Hepatocyte (in vitro differentiated cells): Measurements from ENCODE around the gene HIBCH. TPM values are rescaled to one million over a fixed set of nuclear protein-coding genes. Genes with fewer than 3 reads are reported as not detected.

Experiments used
- DNase-seq: peaks from one replicate; pipeline ENCODE4 v3.0.0-alpha.2; 2016; ENCODE audit warnings: low spot score
- H2AFZ ChIP-seq: fragments of 200-600 bp; sonication (generic); 2 replicates; pipeline ENCODE4 v1.6.0; 2016; ENCODE audit warnings: antibody characterized with exemption, mild to moderate bottlenecking
- H3K27ac ChIP-seq: fragments of 200-600 bp; sonication (generic); 2 replicates; pipeline ENCODE4 v1.5.1; 2016; ENCODE audit warnings: mild to moderate bottlenecking
- H3K27me3 ChIP-seq: fragments of 200-600 bp; sonication (generic); 2 replicates; pipeline ENCODE4 v1.6.1; 2016
- H3K36me3 ChIP-seq: fragments of 200-600 bp; sonication (generic); replicated peaks from 2 replicates; pipeline ENCODE4 v1.5.1; 2016; ENCODE audit warnings: low read depth; ENCODE audit not compliant: insufficient read depth
- H3K4me1 ChIP-seq: fragments of 200-600 bp; sonication (generic); 2 replicates; pipeline ENCODE4 v1.5.1; 2016; ENCODE audit warnings: mild to moderate bottlenecking, moderate library complexity; ENCODE audit not compliant: insufficient read depth
- H3K4me2 ChIP-seq: fragments of 200-600 bp; sonication (generic); 2 replicates; pipeline ENCODE4 v1.6.0; 2016
- H3K4me3 ChIP-seq: fragments of 200-600 bp; sonication (generic); 2 replicates; pipeline ENCODE4 v1.5.1; 2016; ENCODE audit warnings: mild to moderate bottlenecking
- H3K79me2 ChIP-seq: fragments of 200-600 bp; sonication (generic); 2 replicates; pipeline ENCODE4 v1.6.0; 2017; ENCODE audit warnings: mild to moderate bottlenecking
- H3K9me2 ChIP-seq: fragments of 200-600 bp; sonication (generic); replicated peaks from 2 replicates; pipeline ENCODE4 v1.6.0; 2017; ENCODE audit warnings: mild to moderate bottlenecking; ENCODE audit not compliant: insufficient read depth
- H3K9me3 ChIP-seq: fragments of 200-600 bp; sonication (generic); 2 replicates; pipeline ENCODE4 v1.5.1; 2016; ENCODE audit warnings: low read depth, mild to moderate bottlenecking
- H4K20me1 ChIP-seq: fragments of 200-600 bp; sonication (generic); 2 replicates; pipeline ENCODE4 v1.6.0; 2016; ENCODE audit warnings: mild to moderate bottlenecking; ENCODE audit not compliant: insufficient read depth, poor library complexity, severe bottlenecking
- EZH2 ChIP-seq: fragments of 200-600 bp; sonication (generic); IDR thresholded peaks from 2 replicates; pipeline ENCODE4 v1.6.1; 2016; ENCODE audit warnings: antibody characterized with exemption, mild to moderate bottlenecking, borderline replicate concordance
- EZH2phosphoT487 ChIP-seq: fragments of 200-600 bp; sonication (generic); IDR thresholded peaks from one replicate; pipeline ENCODE4 v1.6.1; 2018; ENCODE audit warnings: antibody characterized with exemption, mild to moderate bottlenecking, low read depth, moderate library complexity; ENCODE audit not compliant: unreplicated experiment, severe bottlenecking
- WGBS: methylation state at CpG from one replicate; pipeline ENCODE4 v1.1.6; 2016; ENCODE audit warnings: low lambda C conversion rate; ENCODE audit errors: missing lambda C conversion rate; 5-methylcytosine and 5-hydroxymethylcytosine counted together
- polyA plus RNA-seq: library from polyadenylated mRNA; unstranded; fragments of >200 nt; fragmentation: Nextera tagmentation; extraction: Ambion mirVana; gene quantifications from 2 replicates; pipeline ENCODE4 v1.2.1, GENCODE V29; 2016
- total RNA-seq: library from RNA; depleted of rRNA; stranded (reverse); fragments of >200 nt; gene quantifications from 2 replicates; pipeline ENCODE4 v1.2.3, GENCODE V29; 2014
- TF ChIP-seq, protein P1 (sequence below): fragments of 200-600 bp; sonication (generic); IDR thresholded peaks from 2 replicates; pipeline ENCODE4 v1.5.1; 2016; ENCODE audit warnings: antibody characterized with exemption, mild to moderate bottlenecking; ENCODE audit not compliant: poor library complexity

The HIBCH gene, protein sequence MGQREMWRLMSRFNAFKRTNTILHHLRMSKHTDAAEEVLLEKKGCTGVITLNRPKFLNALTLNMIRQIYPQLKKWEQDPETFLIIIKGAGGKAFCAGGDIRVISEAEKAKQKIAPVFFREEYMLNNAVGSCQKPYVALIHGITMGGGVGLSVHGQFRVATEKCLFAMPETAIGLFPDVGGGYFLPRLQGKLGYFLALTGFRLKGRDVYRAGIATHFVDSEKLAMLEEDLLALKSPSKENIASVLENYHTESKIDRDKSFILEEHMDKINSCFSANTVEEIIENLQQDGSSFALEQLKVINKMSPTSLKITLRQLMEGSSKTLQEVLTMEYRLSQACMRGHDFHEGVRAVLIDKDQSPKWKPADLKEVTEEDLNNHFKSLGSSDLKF
- total RNA-seq (30.9 and 34.6 TPM in 2 replicates), polyA plus RNA-seq (55.9 and 57.0 TPM in 2 replicates)

DNA sequence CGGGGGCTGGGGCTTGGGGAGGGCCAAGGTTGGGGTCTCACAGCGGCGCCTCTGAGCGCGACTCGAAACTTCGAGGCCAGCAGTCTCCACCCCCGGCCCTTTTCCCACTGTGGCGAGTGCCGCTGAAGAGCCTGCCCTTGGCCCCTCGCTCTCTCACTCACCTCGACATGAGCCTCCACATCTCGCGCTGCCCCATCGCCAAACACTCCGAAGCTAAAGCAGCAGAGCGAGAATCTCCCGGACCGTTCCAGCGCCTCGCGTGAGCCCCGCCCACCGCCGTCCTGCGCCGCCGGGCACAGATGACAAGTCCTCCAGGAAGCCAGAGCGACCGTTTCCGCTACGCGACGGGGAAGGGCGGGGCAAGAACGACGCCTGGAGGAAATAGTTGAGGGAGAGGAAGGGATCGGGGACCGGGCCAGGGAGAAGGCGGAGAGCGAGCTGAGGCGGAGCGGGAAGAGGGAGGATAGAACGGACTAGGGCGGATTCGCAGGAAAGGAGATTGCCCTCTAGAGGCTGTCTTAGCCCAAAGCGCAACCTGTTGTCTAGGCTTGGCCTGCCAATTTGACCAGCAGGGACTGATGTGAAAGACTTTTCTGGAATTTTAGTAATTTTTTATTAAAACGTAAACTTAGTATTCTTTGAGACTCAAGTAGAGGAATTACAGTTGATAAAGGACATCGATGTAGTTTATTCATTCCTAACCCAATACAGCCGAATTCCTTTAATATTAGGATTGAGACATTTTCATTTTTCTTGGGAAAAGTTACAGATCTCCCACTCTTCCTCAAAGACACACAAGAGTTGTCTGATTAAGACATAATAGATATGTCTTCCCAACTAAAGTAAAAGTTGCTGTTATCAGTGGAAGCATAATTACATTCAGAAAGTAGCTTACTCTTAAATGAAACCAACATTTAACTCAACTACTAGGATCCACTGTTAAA, at the start of gene HIBCH:
Gene HIBCH (minus strand): TSS at position 272 of the 944 bp plus-strand sequence. CDS start 76 bp downstream, at position 196.
- TF ChIP-seq, protein P1, sequence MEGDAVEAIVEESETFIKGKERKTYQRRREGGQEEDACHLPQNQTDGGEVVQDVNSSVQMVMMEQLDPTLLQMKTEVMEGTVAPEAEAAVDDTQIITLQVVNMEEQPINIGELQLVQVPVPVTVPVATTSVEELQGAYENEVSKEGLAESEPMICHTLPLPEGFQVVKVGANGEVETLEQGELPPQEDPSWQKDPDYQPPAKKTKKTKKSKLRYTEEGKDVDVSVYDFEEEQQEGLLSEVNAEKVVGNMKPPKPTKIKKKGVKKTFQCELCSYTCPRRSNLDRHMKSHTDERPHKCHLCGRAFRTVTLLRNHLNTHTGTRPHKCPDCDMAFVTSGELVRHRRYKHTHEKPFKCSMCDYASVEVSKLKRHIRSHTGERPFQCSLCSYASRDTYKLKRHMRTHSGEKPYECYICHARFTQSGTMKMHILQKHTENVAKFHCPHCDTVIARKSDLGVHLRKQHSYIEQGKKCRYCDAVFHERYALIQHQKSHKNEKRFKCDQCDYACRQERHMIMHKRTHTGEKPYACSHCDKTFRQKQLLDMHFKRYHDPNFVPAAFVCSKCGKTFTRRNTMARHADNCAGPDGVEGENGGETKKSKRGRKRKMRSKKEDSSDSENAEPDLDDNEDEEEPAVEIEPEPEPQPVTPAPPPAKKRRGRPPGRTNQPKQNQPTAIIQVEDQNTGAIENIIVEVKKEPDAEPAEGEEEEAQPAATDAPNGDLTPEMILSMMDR: peak; percentile 82
- no peak for TF ChIP-seq EZH2
- 1% methylated on average over 39 of the region's 50 CpGs for WGBS

DNA sequence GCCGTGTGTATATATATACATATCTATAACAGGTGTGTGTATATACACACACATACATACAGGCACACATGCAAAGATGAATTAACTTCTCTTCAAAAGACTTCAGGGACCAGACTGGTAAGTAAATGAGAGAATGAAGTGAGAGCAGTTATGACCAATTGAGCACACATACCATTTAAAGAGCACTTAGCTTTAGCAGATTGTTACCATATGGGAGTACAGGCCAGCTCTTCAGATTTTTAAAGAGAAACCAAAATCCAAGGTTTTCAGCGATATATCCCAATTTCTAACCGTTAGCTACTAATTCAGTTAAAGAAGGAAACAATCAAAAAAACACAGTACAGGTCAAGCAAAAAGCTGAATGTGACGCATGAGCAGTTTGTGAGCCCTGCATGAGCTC, 47.5 kb upstream of the HIBCH start:
- H3K27me3 ChIP-seq: no peaks in the 10 kb centered on the region

More for the DNA sequence above, at the start of gene HIBCH:
- Histone ChIP-seq H3K79me2 (peaks cover 38% of the 10 kb centered on the region), H3K27ac (peak within 1 kb of the TSS; percentile 72), H3K4me1 (peaks cover 5% of the 10 kb centered on the region), H3K4me3 (peak within 1 kb of the TSS; percentile 58), H2AFZ (peak within 1 kb of the TSS; percentile 74), H4K20me1 (no peaks in the 10 kb centered on the region), H3K4me2 (peak within 1 kb of the TSS; percentile 87), H3K9me3 (no peaks in the 10 kb centered on the region), H3K9me2 (no peaks in the 10 kb centered on the region), H3K36me3 (no peaks in the 10 kb centered on the region), H3K27me3 (no peaks in the 10 kb centered on the region)
- DNase-seq: peak; percentile 98

DNA sequence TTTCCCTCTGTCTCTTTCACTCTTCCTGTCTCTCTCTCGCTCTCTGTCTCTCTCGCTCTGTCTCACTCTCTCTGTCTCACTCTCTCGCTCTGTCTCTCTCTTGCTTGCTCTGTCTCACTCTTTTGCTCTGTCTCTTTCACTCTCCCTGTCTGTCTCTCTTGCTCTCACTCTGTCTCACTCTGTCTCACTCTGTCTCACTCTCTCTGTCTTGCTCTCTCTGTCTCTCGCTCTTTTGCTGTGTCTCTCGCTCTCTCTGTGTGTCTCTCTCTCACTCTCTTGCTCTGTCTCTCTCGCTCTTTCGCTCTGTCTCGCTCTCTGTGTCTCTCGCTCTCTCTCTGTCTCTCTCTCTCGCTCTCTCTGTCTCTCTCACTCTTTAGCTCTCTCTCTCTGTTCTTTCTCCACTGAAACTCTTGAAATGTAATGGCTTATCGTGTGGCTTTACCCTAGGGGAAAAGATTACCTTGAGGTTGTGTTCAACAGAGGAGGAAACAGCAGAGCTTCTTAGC, 46.7 kb upstream of the HIBCH start:
- no peak for DNase-seq
- Histone ChIP-seq H3K4me3 (no peak overlapping the region), H3K27me3 (no peaks in the 10 kb centered on the region), H3K27ac (no peak overlapping the region), H3K4me2 (no peak overlapping the region), H3K79me2 (no peaks in the 10 kb centered on the region), H2AFZ (no peak overlapping the region), H3K4me1 (no peaks in the 10 kb centered on the region), H3K9me2 (no peaks in the 10 kb centered on the region), H3K36me3 (no peaks in the 10 kb centered on the region), H4K20me1 (no peaks in the 10 kb centered on the region), H3K9me3 (no peaks in the 10 kb centered on the region)
- TF ChIP-seq, protein P1: no peak
- TF ChIP-seq EZH2: no peak
- TF ChIP-seq EZH2phosphoT487: no peak
- 98% methylated on average over 11 of the region's 11 CpGs for WGBS

More for the DNA sequence above, 47.5 kb upstream of the HIBCH start:
- TF ChIP-seq EZH2: no peak
- TF ChIP-seq, protein P1: no peak
- TF ChIP-seq EZH2phosphoT487: no peak
- no peaks in the 10 kb centered on the region for H4K20me1 ChIP-seq
- H3K4me3 ChIP-seq: no peak overlapping the region
- no peaks in the 10 kb centered on the region for H3K9me3 ChIP-seq
- no peak for DNase-seq
- H3K27ac ChIP-seq: peak overlapping the region; percentile 35
- H3K36me3 ChIP-seq: no peaks in the 10 kb centered on the region
- WGBS: 69% methylated on average over 4 of the region's 4 CpGs
- H3K4me2 ChIP-seq: peak overlapping the region; percentile 24
- no peaks in the 10 kb centered on the region for H3K79me2 ChIP-seq
- H2AFZ ChIP-seq: no peak overlapping the region
- H3K4me1 ChIP-seq: no peaks in the 10 kb centered on the region
- H3K9me2 ChIP-seq: no peaks in the 10 kb centered on the region
